Measurements from ENCODE around the gene EVC.

The EVC gene

GRCh38 chr4:5785806-5786680 is 75.0 kb downstream of the EVC start:
- no peak overlapping the region for H3K4me2 ChIP-seq (ENCODE audit: low read length)
- H3K4ac ChIP-seq (ENCODE audit: low read depth, low read length) = no peak overlapping the region
- no peaks in the 10 kb centered on the region for H3K4me1 ChIP-seq (ENCODE audit: control insufficient read depth, low read depth, low read length)
- no peak overlapping the region for H2BK15ac ChIP-seq (replicated peaks; ENCODE audit: low read depth)
- H3K79me1 ChIP-seq (ENCODE audit: low read length) = no peaks in the 10 kb centered on the region
- no peaks in the 10 kb centered on the region for H3K79me2 ChIP-seq (ENCODE audit: control insufficient read depth, insufficient read depth, low read length)
- H2BK120ac ChIP-seq (ENCODE audit: low read depth, low read length) = no peak overlapping the region
- H3K27me3 ChIP-seq (ENCODE audit: insufficient read depth, low read length, poor library complexity) = no peaks in the 10 kb centered on the region
- no peak overlapping the region for H2BK5ac ChIP-seq (ENCODE audit: low read length)
- no peak for DNase-seq
- no peak overlapping the region for H3K9ac ChIP-seq (ENCODE audit: low read length)
- WGBS (ENCODE audit: extremely low coverage, insufficient coverage, low lambda C conversion rate) = no CpG with 5 or more reads among the region's 9 CpGs
- no peak overlapping the region for H3K4me3 ChIP-seq (ENCODE audit: low read length)
- H3K36me3 ChIP-seq (ENCODE audit: control insufficient read depth, insufficient read depth, low read length) = no peaks in the 10 kb centered on the region
- H3K23ac ChIP-seq (ENCODE audit: low read length) = no peak overlapping the region
- H4K5ac ChIP-seq (ENCODE audit: low read length) = no peak overlapping the region
- no peak overlapping the region for H3K56ac ChIP-seq (ENCODE audit: low read length)
- no peak overlapping the region for H3K27ac ChIP-seq (ENCODE audit: low read depth, low read length)
- H2AK5ac ChIP-seq (ENCODE audit: low read length) = no peak overlapping the region
- no peak overlapping the region for H3K18ac ChIP-seq (ENCODE audit: low read length)
- no peak overlapping the region for H4K8ac ChIP-seq (ENCODE audit: low read depth, low read length)

- H3K4me1 ChIP-seq (ENCODE audit: control insufficient read depth, low read depth, low read length) = no peaks in the 10 kb centered on the region
- no peak overlapping the region for H2BK15ac ChIP-seq (replicated peaks; ENCODE audit: low read depth)
- H2BK5ac ChIP-seq (ENCODE audit: low read length) = no peak overlapping the region
- H3K56ac ChIP-seq (ENCODE audit: low read length) = no peak overlapping the region
- no peak overlapping the region for H3K9ac ChIP-seq (ENCODE audit: low read length)
- no peak overlapping the region for H3K4ac ChIP-seq (ENCODE audit: low read depth, low read length)
- H2AK5ac ChIP-seq (ENCODE audit: low read length) = no peak overlapping the region
- H3K4me2 ChIP-seq (ENCODE audit: low read length) = no peak overlapping the region
- no peak overlapping the region for H4K5ac ChIP-seq (ENCODE audit: low read length)
- no peaks in the 10 kb centered on the region for H3K79me1 ChIP-seq (ENCODE audit: low read length)
- no peak overlapping the region for H3K27ac ChIP-seq (ENCODE audit: low read depth, low read length)
- no CpG with 5 or more reads among the region's 8 CpGs for WGBS (ENCODE audit: extremely low coverage, insufficient coverage, low lambda C conversion rate)
- no peak overlapping the region for H2BK120ac ChIP-seq (ENCODE audit: low read depth, low read length)
- no peak overlapping the region for H3K23ac ChIP-seq (ENCODE audit: low read length)
- no peaks in the 10 kb centered on the region for H3K27me3 ChIP-seq (ENCODE audit: insufficient read depth, low read length, poor library complexity)
- no peaks in the 10 kb centered on the region for H3K79me2 ChIP-seq (ENCODE audit: control insufficient read depth, insufficient read depth, low read length)
- no peak for DNase-seq
- no peaks in the 10 kb centered on the region for H3K36me3 ChIP-seq (ENCODE audit: control insufficient read depth, insufficient read depth, low read length)
- H3K18ac ChIP-seq (ENCODE audit: low read length) = no peak overlapping the region
- no peak overlapping the region for H4K8ac ChIP-seq (ENCODE audit: low read depth, low read length)
- H3K4me3 ChIP-seq (ENCODE audit: low read length) = no peak overlapping the region
Observed at GRCh38 chr4:5787311-5787710, 76.3 kb downstream of the EVC start.

- no peaks in the 10 kb centered on the region for H3K36me3 ChIP-seq (ENCODE audit: control insufficient read depth, insufficient read depth, low read length)
- no peak overlapping the region for H3K9ac ChIP-seq (ENCODE audit: low read length)
- no peak overlapping the region for H3K4me3 ChIP-seq (ENCODE audit: low read length)
- H3K4ac ChIP-seq (ENCODE audit: low read depth, low read length) = no peak overlapping the region
- no peak overlapping the region for H3K23ac ChIP-seq (ENCODE audit: low read length)
- H3K79me1 ChIP-seq (ENCODE audit: low read length) = no peaks in the 10 kb centered on the region
- H3K4me2 ChIP-seq (ENCODE audit: low read length) = no peak overlapping the region
- H3K27me3 ChIP-seq (ENCODE audit: insufficient read depth, low read length, poor library complexity) = no peaks in the 10 kb centered on the region
- no peak overlapping the region for H2BK15ac ChIP-seq (replicated peaks; ENCODE audit: low read depth)
- H2BK120ac ChIP-seq (ENCODE audit: low read depth, low read length) = no peak overlapping the region
- no peak overlapping the region for H3K56ac ChIP-seq (ENCODE audit: low read length)
- H4K5ac ChIP-seq (ENCODE audit: low read length) = no peak overlapping the region
- no peaks in the 10 kb centered on the region for H3K79me2 ChIP-seq (ENCODE audit: control insufficient read depth, insufficient read depth, low read length)
- H2BK5ac ChIP-seq (ENCODE audit: low read length) = no peak overlapping the region
- no peak overlapping the region for H3K27ac ChIP-seq (ENCODE audit: low read depth, low read length)
- no peak overlapping the region for H2AK5ac ChIP-seq (ENCODE audit: low read length)
- no CpG with 5 or more reads among the region's 2 CpGs for WGBS (ENCODE audit: extremely low coverage, insufficient coverage, low lambda C conversion rate)
- DNase-seq = no peak
- H4K8ac ChIP-seq (ENCODE audit: low read depth, low read length) = no peak overlapping the region
- H3K4me1 ChIP-seq (ENCODE audit: control insufficient read depth, low read depth, low read length) = no peaks in the 10 kb centered on the region
- no peak overlapping the region for H3K18ac ChIP-seq (ENCODE audit: low read length)
Observed at GRCh38 chr4:5788144-5788543, 77.1 kb downstream of the EVC start.

GRCh38 chr4:5789141-5789540 is 78.1 kb downstream of the EVC start:
- H3K4me3 ChIP-seq (ENCODE audit: low read length) = no peak overlapping the region
- H2AK5ac ChIP-seq (ENCODE audit: low read length) = no peak overlapping the region
- no peak overlapping the region for H2BK5ac ChIP-seq (ENCODE audit: low read length)
- no peaks in the 10 kb centered on the region for H3K36me3 ChIP-seq (ENCODE audit: control insufficient read depth, insufficient read depth, low read length)
- DNase-seq = no peak
- no peak overlapping the region for H3K4ac ChIP-seq (ENCODE audit: low read depth, low read length)
- no peak overlapping the region for H4K5ac ChIP-seq (ENCODE audit: low read length)
- no peaks in the 10 kb centered on the region for H3K4me1 ChIP-seq (ENCODE audit: control insufficient read depth, low read depth, low read length)
- H4K8ac ChIP-seq (ENCODE audit: low read depth, low read length) = no peak overlapping the region
- H3K27ac ChIP-seq (ENCODE audit: low read depth, low read length) = no peak overlapping the region
- no peaks in the 10 kb centered on the region for H3K79me1 ChIP-seq (ENCODE audit: low read length)
- H3K27me3 ChIP-seq (ENCODE audit: insufficient read depth, low read length, poor library complexity) = no peaks in the 10 kb centered on the region
- H3K9ac ChIP-seq (ENCODE audit: low read length) = no peak overlapping the region
- H3K79me2 ChIP-seq (ENCODE audit: control insufficient read depth, insufficient read depth, low read length) = no peaks in the 10 kb centered on the region
- no peak overlapping the region for H3K56ac ChIP-seq (ENCODE audit: low read length)
- no peak overlapping the region for H3K23ac ChIP-seq (ENCODE audit: low read length)
- no peak overlapping the region for H2BK120ac ChIP-seq (ENCODE audit: low read depth, low read length)
- H3K4me2 ChIP-seq (ENCODE audit: low read length) = no peak overlapping the region
- WGBS (ENCODE audit: extremely low coverage, insufficient coverage, low lambda C conversion rate) = no CpG with 5 or more reads among the region's 5 CpGs
- no peak overlapping the region for H2BK15ac ChIP-seq (replicated peaks; ENCODE audit: low read depth)
- no peak overlapping the region for H3K18ac ChIP-seq (ENCODE audit: low read length)

GRCh38 chr4:5790546-5790857 is 79.5 kb downstream of the EVC start:
- H3K56ac ChIP-seq (ENCODE audit: low read length) = no peak overlapping the region
- no peak overlapping the region for H2BK5ac ChIP-seq (ENCODE audit: low read length)
- H4K5ac ChIP-seq (ENCODE audit: low read length) = no peak overlapping the region
- H3K23ac ChIP-seq (ENCODE audit: low read length) = no peak overlapping the region
- no peak overlapping the region for H4K8ac ChIP-seq (ENCODE audit: low read depth, low read length)
- no peak overlapping the region for H3K27ac ChIP-seq (ENCODE audit: low read depth, low read length)
- H3K9ac ChIP-seq (ENCODE audit: low read length) = no peak overlapping the region
- no peak overlapping the region for H2BK120ac ChIP-seq (ENCODE audit: low read depth, low read length)
- H2AK5ac ChIP-seq (ENCODE audit: low read length) = no peak overlapping the region
- H3K4me3 ChIP-seq (ENCODE audit: low read length) = no peak overlapping the region
- WGBS (ENCODE audit: extremely low coverage, insufficient coverage, low lambda C conversion rate) = no CpG with 5 or more reads among the region's 1 CpG
- H2BK15ac ChIP-seq (replicated peaks; ENCODE audit: low read depth) = no peak overlapping the region
- no peak overlapping the region for H3K4ac ChIP-seq (ENCODE audit: low read depth, low read length)
- DNase-seq = no peak
- H3K4me2 ChIP-seq (ENCODE audit: low read length) = no peak overlapping the region
- no peaks in the 10 kb centered on the region for H3K27me3 ChIP-seq (ENCODE audit: insufficient read depth, low read length, poor library complexity)
- no peaks in the 10 kb centered on the region for H3K4me1 ChIP-seq (ENCODE audit: control insufficient read depth, low read depth, low read length)
- H3K18ac ChIP-seq (ENCODE audit: low read length) = no peak overlapping the region
- no peaks in the 10 kb centered on the region for H3K79me2 ChIP-seq (ENCODE audit: control insufficient read depth, insufficient read depth, low read length)
- no peaks in the 10 kb centered on the region for H3K79me1 ChIP-seq (ENCODE audit: low read length)
- H3K36me3 ChIP-seq (ENCODE audit: control insufficient read depth, insufficient read depth, low read length) = no peaks in the 10 kb centered on the region

GRCh38 chr4:5791654-5792053 is 80.7 kb downstream of the EVC start:
- Histone ChIP-seq H2BK5ac (ENCODE audit: low read length) (no peak overlapping the region), H3K18ac (ENCODE audit: low read length) (no peak overlapping the region), H3K4ac (ENCODE audit: low read depth, low read length) (no peak overlapping the region), H3K9ac (ENCODE audit: low read length) (no peak overlapping the region), H3K79me2 (ENCODE audit: control insufficient read depth, insufficient read depth, low read length) (no peaks in the 10 kb centered on the region), H3K4me3 (ENCODE audit: low read length) (no peak overlapping the region), H3K79me1 (ENCODE audit: low read length) (no peaks in the 10 kb centered on the region), H2BK15ac (replicated peaks; ENCODE audit: low read depth) (no peak overlapping the region), H2AK5ac (ENCODE audit: low read length) (no peak overlapping the region), H3K27ac (ENCODE audit: low read depth, low read length) (no peak overlapping the region), H3K27me3 (ENCODE audit: insufficient read depth, low read length, poor library complexity) (no peaks in the 10 kb centered on the region), H3K36me3 (ENCODE audit: control insufficient read depth, insufficient read depth, low read length) (no peaks in the 10 kb centered on the region), H3K56ac (ENCODE audit: low read length) (no peak overlapping the region), H3K4me1 (ENCODE audit: control insufficient read depth, low read depth, low read length) (no peaks in the 10 kb centered on the region), H4K5ac (ENCODE audit: low read length) (no peak overlapping the region), H4K8ac (ENCODE audit: low read depth, low read length) (no peak overlapping the region), H3K4me2 (ENCODE audit: low read length) (no peak overlapping the region), H3K23ac (ENCODE audit: low read length) (no peak overlapping the region), H2BK120ac (ENCODE audit: low read depth, low read length) (no peak overlapping the region)
- WGBS (ENCODE audit: extremely low coverage, insufficient coverage, low lambda C conversion rate) = no CpG with 5 or more reads among the region's 3 CpGs
- DNase-seq = no peak
